CD14-positive monocyte (primary cell): ENCODE measurements around the gene NXT1. TPM values are rescaled to one million over a fixed set of nuclear protein-coding genes. Genes with fewer than 3 reads are reported as not detected.

Experiments used
- DNase-seq, 3 donors: peaks; one replicate each; pipeline ENCODE4 v3.0.0-alpha.2; 2011 to 2022
- H2AFZ ChIP-seq: 2 replicates; pipeline ENCODE4 v1.6.0; 2012; ENCODE audit warnings: mild to moderate bottlenecking, low read depth, low read length, inconsistent platforms; ENCODE audit not compliant: insufficient read depth, poor library complexity, severe bottlenecking
- H3K27ac ChIP-seq, 2 donors: 1 replicate in 1 of 2; 2 replicates in 1 of 2; pipeline ENCODE4 v1.5.1; 2012 to 2013; ENCODE audit warnings: low read length in 2 of 2, control low read depth in 1 of 2, inconsistent platforms in 1 of 2, low read depth in 1 of 2, mild to moderate bottlenecking in 1 of 2
- H3K27me3 ChIP-seq, 2 donors: one replicate each; pipeline versions ENCODE4 v1.6.0 to v1.6.1; 2011 to 2013; ENCODE audit warnings: low read length in 2 of 2; ENCODE audit not compliant: control insufficient read depth in 2 of 2, insufficient read depth in 2 of 2
- H3K36me3 ChIP-seq, 2 donors: replicated peaks in 1 of 2; 1 replicate in 1 of 2; 2 replicates in 1 of 2; pipeline versions ENCODE4 v1.5.1 to v1.6.1; 2012 to 2013; ENCODE audit warnings: low read length in 2 of 2, control low read depth in 1 of 2, inconsistent platforms in 1 of 2, mild to moderate bottlenecking in 1 of 2; ENCODE audit not compliant: insufficient read depth in 2 of 2, control insufficient read depth in 1 of 2
- H3K4me1 ChIP-seq, 2 donors: 1 replicate in 1 of 2; 2 replicates in 1 of 2; pipeline versions ENCODE4 v1.5.1 to v1.6.1; 2012 to 2013; ENCODE audit warnings: low read length in 2 of 2, control low read depth in 1 of 2, inconsistent platforms in 1 of 2, mild to moderate bottlenecking in 1 of 2, moderate library complexity in 1 of 2; ENCODE audit not compliant: insufficient read depth in 2 of 2, control insufficient read depth in 1 of 2
- H3K4me2 ChIP-seq: replicated peaks from 2 replicates; pipeline ENCODE3; 2012; ENCODE audit warnings: low read length, moderate library complexity, mild to moderate bottlenecking; ENCODE audit not compliant: poor library complexity, severe bottlenecking; ENCODE audit errors: extremely low read depth
- H3K4me3 ChIP-seq, 3 experiments: fragments of 200-600 bp in 1 of 3; sonication (generic) in 1 of 3; replicated peaks in 1 of 3; 1 replicate in 2 of 3; 2 replicates in 1 of 3; pipeline ENCODE4 v1.5.1; 2011 to 2013; ENCODE audit warnings: low read length in 3 of 3, mild to moderate bottlenecking in 3 of 3, control low read depth in 2 of 3, low read depth in 2 of 3, inconsistent platforms in 1 of 3, moderate library complexity in 1 of 3
- H3K79me2 ChIP-seq: 2 replicates; pipeline ENCODE4 v1.6.0; 2012; ENCODE audit warnings: mild to moderate bottlenecking, control low read depth, inconsistent platforms, low read length, moderate library complexity; ENCODE audit not compliant: insufficient read depth
- H3K9ac ChIP-seq: 2 replicates; pipeline ENCODE4 v1.6.0; 2017; ENCODE audit warnings: low read length, mild to moderate bottlenecking; ENCODE audit not compliant: insufficient read depth, poor library complexity, severe bottlenecking
- H3K9me3 ChIP-seq, 2 donors: replicated peaks in 1 of 2; 1 replicate in 1 of 2; 2 replicates in 1 of 2; pipeline versions ENCODE4 v1.5.1 to v1.6.1; 2012 to 2013; ENCODE audit warnings: low read length in 2 of 2, control low read depth in 1 of 2; ENCODE audit not compliant: control insufficient read depth in 1 of 2, insufficient read depth in 1 of 2
- H4K20me1 ChIP-seq: 2 replicates; pipeline ENCODE4 v1.6.0; 2012; ENCODE audit warnings: mild to moderate bottlenecking, low read length, control low read depth, moderate library complexity; ENCODE audit not compliant: insufficient read depth
- H3K27ac Mint-ChIP-seq, 7 donors: one replicate each; pipeline ENCODE4 v1.8.0; 2020; ENCODE audit warnings: mild to moderate bottlenecking in 7 of 7, mixed read lengths in 7 of 7, moderate library complexity in 6 of 7, inconsistent platforms in 2 of 7
- H3K27me3 Mint-ChIP-seq, 3 donors: one replicate each; pipeline ENCODE4 v1.8.0; 2021 to 2022; ENCODE audit warnings: low read depth in 3 of 3, mild to moderate bottlenecking in 3 of 3, mixed read lengths in 3 of 3, moderate library complexity in 3 of 3, inconsistent platforms in 1 of 3
- H3K36me3 Mint-ChIP-seq, 2 donors: one replicate each; pipeline ENCODE4 v1.8.0; 2020; ENCODE audit warnings: mixed read lengths in 2 of 2, inconsistent platforms in 1 of 2, mild to moderate bottlenecking in 1 of 2
- H3K4me1 Mint-ChIP-seq: one replicate; pipeline ENCODE4 v1.8.0; 2020; ENCODE audit warnings: mild to moderate bottlenecking, mixed read lengths
- H3K4me3 Mint-ChIP-seq, 2 donors: one replicate each; pipeline ENCODE4 v1.8.0; 2020; ENCODE audit warnings: mild to moderate bottlenecking in 2 of 2, mixed read lengths in 2 of 2, moderate library complexity in 1 of 2
- H3K9me3 Mint-ChIP-seq, 7 donors: one replicate each; pipeline ENCODE4 v1.8.0; 2020 to 2022; ENCODE audit warnings: mixed read lengths in 7 of 7, mild to moderate bottlenecking in 6 of 7, moderate library complexity in 6 of 7, inconsistent platforms in 2 of 7
- CTCF ChIP-seq: fragments of 200-600 bp; IDR thresholded peaks from one replicate; pipeline ENCODE4 v1.8.0; 2022; ENCODE audit warnings: antibody characterized with exemption, mild to moderate bottlenecking
- WGBS: methylation state at CpG from one replicate; pipeline ENCODE4 v1.1.5; 2013; ENCODE audit warnings: missing lambda C conversion rate; ENCODE audit not compliant: insufficient coverage; 5-methylcytosine and 5-hydroxymethylcytosine counted together
- intact Hi-C, 2 donors: fragments of 100-400 bp; cut with micrococcal nuclease; formaldehyde crosslinking; loops; one replicate each; pipeline versions ENCODE4 v1.15.0 to v1.15.1; 2023
- polyA plus RNA-seq, 3 donors: library from polyadenylated mRNA; depleted of rRNA in 1 of 3; unstranded in 2 of 3; stranded (reverse) in 1 of 3; fragments of 300-500 nt in 2 of 3; fragments of >200 nt in 1 of 3; fragmentation: Illumina TruSeq in 2 of 3; gene quantifications; 1 replicate in 2 of 3; 2 replicates in 1 of 3; pipeline ENCODE4 v1.2.3, GENCODE V29; 2012 to 2021

The NXT1 gene
- polyA plus RNA-seq, 3 donors, result 37.8 to 140 (median 39.4) TPM

GRCh38 chr20:23334111-23334510 is 16.5 kb upstream of the NXT1 start:
- intact Hi-C loops, result loop anchor here in 1 of 2 donors (2.0 to 5.0 kb wide), 5 partner anchors 15 to 302 kb away; no protein-coding TSS in a partner anchor
- TF ChIP-seq CTCF, result no peak
- Mint-ChIP-seq H3K4me1 (peaks cover 17% of the 10 kb centered on the region), H3K36me3 (no peaks in the 10 kb centered on the region), H3K9me3 (peaks cover 0 to 8% (median 2%) of the 10 kb centered on the region in 7 donors), H3K4me3 (no peak overlapping the region), H3K27ac (peak overlapping the region in 4 of 7 donors; percentile 44 to 80 (median 60)), H3K27me3 (peaks cover 0 to 4% (median 0%) of the 10 kb centered on the region in 3 donors)
- Histone ChIP-seq H3K36me3 (no peaks in the 10 kb centered on the region), H3K79me2 (no peaks in the 10 kb centered on the region), H4K20me1 (no peaks in the 10 kb centered on the region), H3K9me3 (no peaks in the 10 kb centered on the region), H3K4me2 (no peak overlapping the region), H2AFZ (no peak overlapping the region), H3K27me3 (no peaks in the 10 kb centered on the region), H3K27ac (no peak overlapping the region), H3K9ac (no peak overlapping the region), H3K4me1 (no peaks in the 10 kb centered on the region), H3K4me3 (no peak overlapping the region)
- WGBS, result 50% methylated on average over 3 of the region's 3 CpGs
- DNase-seq, result peak; percentile 27 to 64 (median 50)

GRCh38 chr20:23335521-23335920 is 15.1 kb upstream of the NXT1 start:
- peaks cover 17% of the 10 kb centered on the region for H3K4me1 Mint-ChIP-seq
- 95% methylated on average over 2 of the region's 5 CpGs for WGBS
- H3K36me3 Mint-ChIP-seq, result no peaks in the 10 kb centered on the region
- H4K20me1 ChIP-seq, result no peaks in the 10 kb centered on the region
- H3K4me3 ChIP-seq, result no peak overlapping the region
- no peak overlapping the region for H3K27ac ChIP-seq
- no peaks in the 10 kb centered on the region for H3K9me3 ChIP-seq
- H2AFZ ChIP-seq, result no peak overlapping the region
- intact Hi-C loops, result loop anchor here in 1 of 2 donors (2.0 kb wide), 1 partner anchor 13 kb away; no protein-coding TSS in a partner anchor
- TF ChIP-seq CTCF, result no peak
- no peak overlapping the region for H3K4me2 ChIP-seq
- no peak overlapping the region for H3K27ac Mint-ChIP-seq
- H3K9ac ChIP-seq, result no peak overlapping the region
- H3K4me3 Mint-ChIP-seq, result no peak overlapping the region
- peaks cover 0 to 4% (median 0%) of the 10 kb centered on the region in 7 donors for H3K9me3 Mint-ChIP-seq
- H3K4me1 ChIP-seq, result no peaks in the 10 kb centered on the region
- H3K79me2 ChIP-seq, result no peaks in the 10 kb centered on the region
- H3K27me3 Mint-ChIP-seq, result peaks cover 0 to 7% (median 0%) of the 10 kb centered on the region in 3 donors
- H3K36me3 ChIP-seq, result no peaks in the 10 kb centered on the region
- no peaks in the 10 kb centered on the region for H3K27me3 ChIP-seq
- DNase-seq, result no peak
